Measurements from ENCODE around the gene NEDD4.
"Not testable (repeated sequence)": the region's sequence is repeated elsewhere in the genome, so short reads cannot be mapped to it uniquely, and the experiment has no call there.

NEDD4 gene

GRCh38 chr15:56003777-56004176, 10.4 kb upstream of the NEDD4 start:
- DNase-seq = not testable (repeated sequence)

- not testable (repeated sequence) for DNase-seq
These were observed 9.9 kb upstream of the NEDD4 start for GRCh38 chr15:56003277-56003676.

- DNase-seq = no peak
These were observed 8.2 kb upstream of the NEDD4 start for GRCh38 chr15:56001471-56002078.

- DNase-seq = no peak
These were observed 6.2 kb upstream of the NEDD4 start for GRCh38 chr15:55999658-56000057.

- DNase-seq = no peak
These were observed 5.1 kb upstream of the NEDD4 start for GRCh38 chr15:55998478-55998877.

- peak; percentile 56 for DNase-seq
These were observed 570 bp upstream of the NEDD4 start for GRCh38 chr15:55993804-55994560.

GRCh38 chr15:55992769-55993110, 672 bp downstream of the NEDD4 start:
- no peak for DNase-seq

GRCh38 chr15:55991802-55992768, 1.3 kb downstream of the NEDD4 start:
- DNase-seq = peak; percentile 33

- no peak for DNase-seq
These were observed 2.4 kb downstream of the NEDD4 start for GRCh38 chr15:55990998-55991397.

GRCh38 chr15:55990516-55990915, 2.9 kb downstream of the NEDD4 start:
- DNase-seq = no peak

GRCh38 chr15:55989383-55989782, 4.0 kb downstream of the NEDD4 start:
- DNase-seq = peak; percentile 66

GRCh38 chr15:55981582-55982249, 11.7 kb downstream of the NEDD4 start:
- no peak for DNase-seq

GRCh38 chr15:55980511-55980910, 12.9 kb downstream of the NEDD4 start:
- DNase-seq = no peak

- no peak for DNase-seq
These were observed 16.2 kb downstream of the NEDD4 start for GRCh38 chr15:55977231-55977630.

- DNase-seq = no peak
These were observed 23.1 kb downstream of the NEDD4 start for GRCh38 chr15:55970286-55970685.

GRCh38 chr15:55969582-55969981, 23.8 kb downstream of the NEDD4 start:
- DNase-seq = no peak

- no peak for DNase-seq
These were observed 24.5 kb downstream of the NEDD4 start for GRCh38 chr15:55968923-55969322.

- DNase-seq = no peak
These were observed 28.3 kb downstream of the NEDD4 start for GRCh38 chr15:55965091-55965490.

- no peak for DNase-seq
These were observed 32.5 kb downstream of the NEDD4 start for GRCh38 chr15:55960946-55961345.

- peak; percentile 63 for DNase-seq
These were observed 33.5 kb downstream of the NEDD4 start for GRCh38 chr15:55959744-55960447.

GRCh38 chr15:55958349-55958748, 35.1 kb downstream of the NEDD4 start:
- no peak for DNase-seq

GRCh38 chr15:55954862-55955605, 38.4 kb downstream of the NEDD4 start:
- no peak for DNase-seq

Data from hematopoietic multipotent progenitor cell treated with erythropoietin and hydrocortisone succinate and interleukin-3 and kit ligand, for 4 days (in vitro differentiated cells).